IMR-90 (cell line): ENCODE measurements around the gene C19orf85. TPM values are rescaled to one million over a fixed set of nuclear protein-coding genes. Genes with fewer than 3 reads are reported as not detected.

Experiments
- CEBPB ChIP-seq: IDR thresholded peaks from 2 replicates; pipeline ENCODE4 v1.6.1; 2012; ENCODE audit warnings: low read depth, low read length, improper control_type of control experiment
- CTCF ChIP-seq: conservative IDR thresholded peaks from 2 replicates; pipeline ENCODE4 v1.5.1; 2012; ENCODE audit warnings: mild to moderate bottlenecking, low read depth, low read length, improper control_type of control experiment
- USF2 ChIP-seq: fragments of 150-350 bp; IDR thresholded peaks from 2 replicates; pipeline ENCODE4 v1.6.1; 2017; ENCODE audit warnings: mild to moderate bottlenecking, antibody characterized with exemption, low read length, low read depth
- polyA plus RNA-seq, 3 experiments: library from polyadenylated mRNA; depleted of rRNA; stranded (reverse); fragments of >200 nt; gene quantifications; 2 replicates each; pipeline ENCODE4 v1.2.3, GENCODE V29; 2012; ENCODE audit warnings: low replicate concordance in 1 of 3
- total RNA-seq: library from RNA; depleted of rRNA; stranded (reverse); fragments of >200 nt; gene quantifications from 2 replicates; pipeline ENCODE4 v1.2.3, GENCODE V29; 2012

Gene C19orf85
- total and polyA plus RNA-seq, 2 of the 4 experiments (the other 2 are of a cell fraction): not detected

- TF ChIP-seq CTCF (no peak), USF2 (no peak), CEBPB (peak; percentile 33; the same call in 1 of the 2 replicates)
These were observed 3.8 kb downstream of the C19orf85 start (continued) for GRCh38 chr19:55460670-55461258.
